ENCODE results near the gene MTCH1.

Gene MTCH1

DNA sequence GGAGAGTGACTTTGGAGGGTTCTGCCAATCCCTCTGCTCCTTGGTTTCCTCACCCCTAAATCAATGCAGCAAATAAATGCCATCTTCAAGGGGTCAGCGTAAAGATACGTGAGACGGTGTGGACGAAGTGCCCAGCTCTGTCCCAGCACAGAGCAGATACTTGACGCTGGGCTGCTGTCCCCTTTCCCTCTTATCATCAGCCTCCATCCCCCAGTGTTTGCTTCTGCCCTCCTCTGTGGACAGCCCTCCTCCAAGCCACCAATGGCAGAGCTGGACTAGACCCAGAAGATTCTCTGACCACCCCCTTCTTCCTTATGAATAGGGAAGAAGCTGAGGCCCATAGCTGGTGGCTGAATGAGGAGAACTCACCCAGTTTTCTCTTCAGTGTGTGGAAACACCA is 49.2 kb downstream of the MTCH1 start:
- TF ChIP-seq REST (IDR thresholded peaks at IDR 0.05; ENCODE audit: low read depth) (no peak), TAF1 (IDR thresholded peaks at IDR 0.05; ENCODE audit: low read depth) (no peak), CREB1 (IDR thresholded peaks at IDR 0.05; ENCODE audit: low read depth) (no peak), EGR1 (IDR thresholded peaks at IDR 0.05) (no peak), RAD21 (IDR thresholded peaks at IDR 0.05; ENCODE audit: low read depth) (no peak), YY1 (IDR thresholded peaks at IDR 0.05; ENCODE audit: low read depth) (no peak), ZBTB7A (IDR thresholded peaks at IDR 0.05; ENCODE audit: low read depth) (no peak), TEAD4 (IDR thresholded peaks at IDR 0.05) (no peak), EP300 (IDR thresholded peaks at IDR 0.05; ENCODE audit: borderline replicate concordance) (no peak), NFIC (IDR thresholded peaks at IDR 0.05) (no peak), FOXM1 (IDR thresholded peaks at IDR 0.05; ENCODE audit: borderline replicate concordance, low read depth) (no peak), CEBPB (IDR thresholded peaks at IDR 0.05) (no peak), TCF12 (IDR thresholded peaks at IDR 0.05; ENCODE audit: low read depth) (no peak)
- TF ChIP-seq, protein P1, sequence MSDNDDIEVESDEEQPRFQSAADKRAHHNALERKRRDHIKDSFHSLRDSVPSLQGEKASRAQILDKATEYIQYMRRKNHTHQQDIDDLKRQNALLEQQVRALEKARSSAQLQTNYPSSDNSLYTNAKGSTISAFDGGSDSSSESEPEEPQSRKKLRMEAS (IDR thresholded peaks at IDR 0.05): no peak
- TF ChIP-seq, protein P2, sequence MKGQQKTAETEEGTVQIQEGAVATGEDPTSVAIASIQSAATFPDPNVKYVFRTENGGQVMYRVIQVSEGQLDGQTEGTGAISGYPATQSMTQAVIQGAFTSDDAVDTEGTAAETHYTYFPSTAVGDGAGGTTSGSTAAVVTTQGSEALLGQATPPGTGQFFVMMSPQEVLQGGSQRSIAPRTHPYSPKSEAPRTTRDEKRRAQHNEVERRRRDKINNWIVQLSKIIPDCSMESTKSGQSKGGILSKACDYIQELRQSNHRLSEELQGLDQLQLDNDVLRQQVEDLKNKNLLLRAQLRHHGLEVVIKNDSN (IDR thresholded peaks at IDR 0.05): no peak

DNA sequence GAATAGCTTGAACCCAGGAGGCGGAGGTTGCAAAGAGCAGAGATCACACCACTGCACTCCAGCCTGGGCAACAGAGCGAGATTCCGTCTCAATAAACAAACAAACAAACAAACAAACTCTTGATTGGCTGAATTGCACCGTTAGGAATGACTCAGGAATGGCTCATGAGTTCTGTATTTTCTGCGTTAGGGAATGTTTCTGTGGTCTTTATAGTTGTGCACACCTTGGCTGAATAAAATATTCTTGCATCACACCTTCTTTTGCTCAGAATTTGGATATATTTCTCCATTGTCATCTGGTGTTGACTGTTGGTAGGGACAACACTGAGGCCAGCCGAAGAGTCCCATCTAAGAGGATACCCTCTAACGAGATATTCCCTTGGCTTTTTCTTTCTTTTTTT is 51.1 kb downstream of the MTCH1 start:
- TF ChIP-seq TEAD4 (IDR thresholded peaks at IDR 0.05): no peak
- TF ChIP-seq, protein P1 (IDR thresholded peaks at IDR 0.05): no peak
- TF ChIP-seq EGR1 (IDR thresholded peaks at IDR 0.05): no peak
- TF ChIP-seq NFIC (IDR thresholded peaks at IDR 0.05): no peak
- no peak for TF ChIP-seq EP300 (IDR thresholded peaks at IDR 0.05; ENCODE audit: borderline replicate concordance)
- TF ChIP-seq CEBPB (IDR thresholded peaks at IDR 0.05): no peak
- no peak for TF ChIP-seq RAD21 (IDR thresholded peaks at IDR 0.05; ENCODE audit: low read depth)
- TF ChIP-seq, protein P2 (IDR thresholded peaks at IDR 0.05): no peak
- TF ChIP-seq TCF12 (IDR thresholded peaks at IDR 0.05; ENCODE audit: low read depth): no peak
- no peak for TF ChIP-seq CREB1 (IDR thresholded peaks at IDR 0.05; ENCODE audit: low read depth)
- TF ChIP-seq FOXM1 (IDR thresholded peaks at IDR 0.05; ENCODE audit: borderline replicate concordance, low read depth): no peak
- no peak for TF ChIP-seq YY1 (IDR thresholded peaks at IDR 0.05; ENCODE audit: low read depth)
- TF ChIP-seq TAF1 (IDR thresholded peaks at IDR 0.05; ENCODE audit: low read depth): no peak
- no peak for TF ChIP-seq ZBTB7A (IDR thresholded peaks at IDR 0.05; ENCODE audit: low read depth)
- TF ChIP-seq REST (IDR thresholded peaks at IDR 0.05; ENCODE audit: low read depth): no peak

GRCh38 chr6:36933519-36933918 is 52.5 kb downstream of the MTCH1 start:
- peak; percentile 61 for TF ChIP-seq CEBPB (IDR thresholded peaks at IDR 0.05)
- no peak for TF ChIP-seq ZBTB7A (IDR thresholded peaks at IDR 0.05; ENCODE audit: low read depth)
- no peak for TF ChIP-seq TEAD4 (IDR thresholded peaks at IDR 0.05)

GRCh38 chr6:36933102-36933501 is 52.9 kb downstream of the MTCH1 start:
- TF ChIP-seq, protein P1 (IDR thresholded peaks at IDR 0.05): no peak
- TF ChIP-seq, protein P2 (IDR thresholded peaks at IDR 0.05): no peak
- TF ChIP-seq CEBPB (IDR thresholded peaks at IDR 0.05) (no peak), YY1 (IDR thresholded peaks at IDR 0.05; ENCODE audit: low read depth) (no peak), TEAD4 (IDR thresholded peaks at IDR 0.05) (peak; percentile 55; the same call in 1 of the 2 replicates), EP300 (IDR thresholded peaks at IDR 0.05; ENCODE audit: borderline replicate concordance) (no peak)

DNA sequence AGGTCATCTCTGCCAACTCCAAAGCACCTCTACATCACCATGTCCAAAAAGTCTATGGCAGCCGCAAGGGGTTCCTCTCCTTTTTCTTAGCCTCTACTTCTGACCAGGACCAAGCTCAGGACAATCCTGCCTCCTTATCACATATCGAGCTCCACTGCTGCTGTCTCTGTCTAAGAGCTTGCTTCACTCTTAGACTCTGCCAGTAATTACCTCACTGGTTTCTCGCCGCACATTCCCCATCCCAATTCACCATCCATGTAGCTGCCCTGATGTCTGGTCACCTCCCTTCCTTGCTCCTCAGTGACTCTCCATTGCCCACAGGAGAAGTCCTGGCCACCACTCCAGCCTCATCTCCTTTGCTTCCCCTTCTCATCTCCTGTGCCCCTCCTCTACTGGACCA is 55.5 kb downstream of the MTCH1 start:
- TF ChIP-seq CREB1 (IDR thresholded peaks at IDR 0.05; ENCODE audit: low read depth) (no peak), NFIC (IDR thresholded peaks at IDR 0.05) (no peak), RAD21 (IDR thresholded peaks at IDR 0.05; ENCODE audit: low read depth) (no peak), TCF12 (IDR thresholded peaks at IDR 0.05; ENCODE audit: low read depth) (no peak), TEAD4 (IDR thresholded peaks at IDR 0.05) (no peak)
- TF ChIP-seq, protein P2 (IDR thresholded peaks at IDR 0.05): no peak
